Central memory CD8-positive, alpha-beta T cell (primary cell): ENCODE results near the gene LAMA5.

ENCODE experiments used
- ATAC-seq: fragments of 150-1000 bp; cut with Tn5 transposase; replicated peaks from 2 replicates; pipeline ENCODE4 v1.10.0; 2022; ENCODE audit warnings: mild to moderate bottlenecking, moderate FRiP score, moderate number of reproducible peaks; ENCODE audit not compliant: poor library complexity, severe bottlenecking; ENCODE audit errors: extremely low read depth
- DNase-seq, 2 donors: peaks; one replicate each; pipeline ENCODE4 v3.0.0; 2021; ENCODE audit warnings: low spot score in 2 of 2
- H3K27ac Mint-ChIP-seq: one replicate; pipeline ENCODE4 v1.8.0; 2022; ENCODE audit warnings: low read depth, mild to moderate bottlenecking, moderate library complexity, mixed read lengths
- H3K27me3 Mint-ChIP-seq: one replicate; pipeline ENCODE4 v1.8.0; 2022; ENCODE audit warnings: mixed read lengths
- H3K36me3 Mint-ChIP-seq: one replicate; pipeline ENCODE4 v1.8.0; 2022; ENCODE audit warnings: mild to moderate bottlenecking, moderate library complexity, mixed read lengths; ENCODE audit not compliant: insufficient read depth
- H3K4me1 Mint-ChIP-seq: one replicate; pipeline ENCODE4 v1.8.0; 2022; ENCODE audit warnings: mixed read lengths
- H3K4me3 Mint-ChIP-seq: one replicate; pipeline ENCODE4 v1.8.0; 2022; ENCODE audit warnings: mild to moderate bottlenecking, moderate library complexity, mixed read lengths
- H3K9me3 Mint-ChIP-seq: one replicate; pipeline ENCODE4 v1.8.0; 2022; ENCODE audit warnings: mixed read lengths

Gene LAMA5

GRCh38 chr20:62325172-62325905 lies 41.8 kb downstream of the LAMA5 start:
- H3K9me3 Mint-ChIP-seq, result no peaks in the 10 kb centered on the region
- peak overlapping the region; percentile 77 for H3K27ac Mint-ChIP-seq
- H3K27me3 Mint-ChIP-seq, result no peaks in the 10 kb centered on the region
- ATAC-seq, result no peak
- no peaks in the 10 kb centered on the region for H3K4me1 Mint-ChIP-seq
- no peak overlapping the region for H3K4me3 Mint-ChIP-seq
- DNase-seq, result no peak
- peaks cover 2% of the 10 kb centered on the region for H3K36me3 Mint-ChIP-seq

DNA sequence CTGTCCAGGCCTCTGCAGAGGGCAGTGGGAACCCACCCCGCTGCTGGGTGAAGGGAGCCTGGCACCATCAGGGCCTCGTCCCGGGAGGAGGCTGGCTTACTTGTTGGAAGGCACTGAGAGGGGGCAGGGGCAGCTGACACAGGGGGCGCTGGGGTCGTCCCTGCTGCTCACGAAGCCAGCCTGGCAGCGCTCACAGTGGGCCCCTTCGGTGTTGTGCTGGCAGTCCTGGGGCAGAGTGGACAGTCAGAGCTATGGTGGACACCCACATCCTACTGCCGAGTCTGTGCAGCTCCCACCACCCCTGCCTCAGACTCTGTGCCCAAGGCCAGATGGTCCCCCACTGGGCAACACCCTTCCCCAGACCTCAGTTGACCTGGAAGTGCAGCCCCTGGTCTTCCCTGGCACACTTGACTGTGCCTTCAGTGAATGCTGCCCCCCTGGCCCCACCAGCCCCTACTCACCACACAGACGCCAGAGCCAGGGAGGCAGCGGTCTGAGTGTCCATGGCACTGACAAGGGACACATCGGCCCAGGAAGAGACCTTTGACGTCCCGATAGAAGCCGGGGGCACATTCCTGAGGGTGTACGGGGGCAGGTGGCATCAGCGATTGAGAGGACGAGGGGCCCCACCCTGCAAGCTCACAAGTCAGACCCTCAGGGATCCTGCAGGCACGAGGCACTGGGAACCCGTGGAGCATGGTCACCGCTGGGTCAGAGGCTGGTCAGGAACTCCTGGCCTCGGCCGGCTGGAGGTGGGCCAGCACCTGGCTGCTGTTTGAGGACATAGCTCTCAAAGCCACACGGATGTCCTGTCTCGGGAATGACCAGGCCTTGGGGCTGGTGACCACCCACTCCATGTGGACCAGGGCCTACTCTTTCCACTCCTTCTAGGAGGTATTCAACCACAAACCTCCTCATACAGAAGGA lies 42.9 kb downstream of the LAMA5 start:
- H3K9me3 Mint-ChIP-seq, result no peaks in the 10 kb centered on the region
- H3K27me3 Mint-ChIP-seq, result no peaks in the 10 kb centered on the region
- DNase-seq (no peak), ATAC-seq (no peak)
- no peak overlapping the region for H3K27ac Mint-ChIP-seq
- H3K36me3 Mint-ChIP-seq, result peaks cover 2% of the 10 kb centered on the region
- no peak overlapping the region for H3K4me3 Mint-ChIP-seq
- no peaks in the 10 kb centered on the region for H3K4me1 Mint-ChIP-seq

DNA sequence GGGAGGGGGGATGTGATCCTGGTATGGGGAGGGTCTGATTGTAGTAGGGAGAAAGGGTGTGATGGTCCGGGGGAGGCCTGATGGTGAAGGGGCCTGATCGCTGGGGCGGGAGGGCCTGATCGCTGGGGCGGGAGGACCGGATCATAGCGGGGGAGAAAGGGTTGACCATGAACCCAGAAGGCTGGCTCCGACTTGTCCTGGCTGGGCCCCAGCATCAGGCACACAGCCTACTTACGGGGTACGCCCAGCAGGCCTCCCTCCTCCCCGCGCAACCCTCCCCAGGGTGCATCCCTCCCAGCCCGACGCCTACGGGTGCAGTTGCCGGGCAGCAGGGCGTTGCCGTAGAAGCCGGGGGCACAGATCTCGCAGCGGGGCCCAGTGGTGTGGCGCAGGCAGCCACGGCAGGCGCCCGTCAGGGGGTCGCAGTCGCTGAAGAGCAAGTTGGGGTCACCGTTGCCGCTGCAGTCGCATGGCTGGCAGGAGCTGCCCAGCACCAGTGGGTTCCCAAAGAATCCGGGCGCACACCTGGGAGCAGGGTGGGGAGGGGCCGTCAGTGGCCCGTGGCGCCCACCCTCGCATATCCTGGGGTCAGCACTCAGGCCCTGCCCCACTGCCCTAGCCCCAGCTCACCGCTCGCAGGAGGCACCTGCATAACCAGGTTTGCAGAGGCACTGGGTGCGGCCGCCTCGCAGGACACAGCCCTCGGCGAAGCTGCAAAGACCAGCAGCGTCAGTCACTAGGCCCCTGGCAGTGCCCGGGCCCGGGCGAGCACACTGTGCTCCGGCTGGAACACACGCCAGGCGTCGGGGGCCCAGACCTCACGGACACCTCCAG lies 43.7 kb downstream of the LAMA5 start:
- no peak overlapping the region for H3K27ac Mint-ChIP-seq
- ATAC-seq (no peak), DNase-seq (no peak)
- H3K9me3 Mint-ChIP-seq, result no peaks in the 10 kb centered on the region
- no peaks in the 10 kb centered on the region for H3K27me3 Mint-ChIP-seq
- H3K4me3 Mint-ChIP-seq, result no peak overlapping the region
- peaks cover 2% of the 10 kb centered on the region for H3K36me3 Mint-ChIP-seq
- H3K4me1 Mint-ChIP-seq, result no peaks in the 10 kb centered on the region

DNA sequence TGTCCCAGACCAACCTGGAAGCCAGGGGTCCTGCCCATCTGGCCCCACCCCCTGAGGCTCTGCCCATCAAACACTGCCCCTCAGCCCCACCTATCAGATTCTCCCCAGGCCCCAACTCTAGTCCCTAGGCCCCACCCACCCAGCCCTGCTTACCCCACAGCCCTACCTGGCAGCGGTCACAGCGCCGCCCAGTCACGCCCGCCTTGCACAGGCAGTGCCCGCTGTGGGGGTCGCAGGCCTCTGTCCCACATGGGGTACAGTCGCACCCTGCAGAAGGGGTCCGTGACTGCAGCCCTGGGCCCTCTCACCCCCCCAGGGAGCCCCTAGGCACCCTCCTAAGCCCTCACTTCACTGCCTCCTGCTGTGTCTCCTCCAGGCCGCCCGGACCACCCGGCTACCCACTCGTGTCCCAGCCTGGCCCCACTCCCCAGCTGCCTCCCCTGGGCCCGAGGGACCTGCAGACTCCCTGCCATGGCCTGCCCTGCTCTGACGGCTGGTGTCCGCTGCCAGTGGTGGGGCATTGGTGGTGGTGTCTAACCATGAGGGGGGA lies 44.5 kb downstream of the LAMA5 start:
- ATAC-seq, result no peak

GRCh38 chr20:62321975-62322374 lies 45.1 kb downstream of the LAMA5 start:
- no peak overlapping the region for H3K27ac Mint-ChIP-seq
- ATAC-seq (no peak), DNase-seq (no peak)
- H3K4me1 Mint-ChIP-seq, result no peaks in the 10 kb centered on the region
- no peaks in the 10 kb centered on the region for H3K9me3 Mint-ChIP-seq
- H3K27me3 Mint-ChIP-seq, result no peaks in the 10 kb centered on the region
- H3K36me3 Mint-ChIP-seq, result peaks cover 2% of the 10 kb centered on the region
- H3K4me3 Mint-ChIP-seq, result no peak overlapping the region

More for the DNA sequence above, 44.5 kb downstream of the LAMA5 start:
- H3K4me1 Mint-ChIP-seq, result no peaks in the 10 kb centered on the region
- peaks cover 2% of the 10 kb centered on the region for H3K36me3 Mint-ChIP-seq
- no peak for DNase-seq
- H3K27me3 Mint-ChIP-seq, result no peaks in the 10 kb centered on the region
- H3K9me3 Mint-ChIP-seq, result no peaks in the 10 kb centered on the region
- no peak overlapping the region for H3K27ac Mint-ChIP-seq
- no peak overlapping the region for H3K4me3 Mint-ChIP-seq

GRCh38 chr20:62321521-62321948 lies 45.6 kb downstream of the LAMA5 start:
- no peak for ATAC-seq
- no peaks in the 10 kb centered on the region for H3K9me3 Mint-ChIP-seq
- no peak overlapping the region for H3K27ac Mint-ChIP-seq
- no peak overlapping the region for H3K4me3 Mint-ChIP-seq
- peaks cover 2% of the 10 kb centered on the region for H3K36me3 Mint-ChIP-seq
- no peaks in the 10 kb centered on the region for H3K27me3 Mint-ChIP-seq
- no peaks in the 10 kb centered on the region for H3K4me1 Mint-ChIP-seq
- no peak for DNase-seq

- no peak for ATAC-seq
- H3K4me3 Mint-ChIP-seq, result no peak overlapping the region
- no peak for DNase-seq
- no peaks in the 10 kb centered on the region for H3K9me3 Mint-ChIP-seq
- H3K27ac Mint-ChIP-seq, result no peak overlapping the region
- H3K27me3 Mint-ChIP-seq, result no peaks in the 10 kb centered on the region
- no peaks in the 10 kb centered on the region for H3K4me1 Mint-ChIP-seq
- H3K36me3 Mint-ChIP-seq, result peaks cover 2% of the 10 kb centered on the region
These were observed 46.3 kb downstream of the LAMA5 start for GRCh38 chr20:62320581-62321354.

GRCh38 chr20:62319346-62319909 lies 47.7 kb downstream of the LAMA5 start:
- no peaks in the 10 kb centered on the region for H3K9me3 Mint-ChIP-seq
- no peak for ATAC-seq
- H3K27ac Mint-ChIP-seq, result no peak overlapping the region

GRCh38 chr20:62318400-62319345 lies 48.4 kb downstream of the LAMA5 start:
- DNase-seq (no peak), ATAC-seq (no peak)
- Mint-ChIP-seq H3K36me3 (peaks cover 2% of the 10 kb centered on the region), H3K27me3 (no peaks in the 10 kb centered on the region), H3K27ac (no peak overlapping the region), H3K4me3 (no peak overlapping the region), H3K9me3 (no peaks in the 10 kb centered on the region), H3K4me1 (no peaks in the 10 kb centered on the region)

More at GRCh38 chr20:62319346-62319909, 47.7 kb downstream of the LAMA5 start:
- DNase-seq, result no peak
- Mint-ChIP-seq H3K4me3 (no peak overlapping the region), H3K4me1 (no peaks in the 10 kb centered on the region), H3K36me3 (peaks cover 2% of the 10 kb centered on the region), H3K27me3 (no peaks in the 10 kb centered on the region)

DNA sequence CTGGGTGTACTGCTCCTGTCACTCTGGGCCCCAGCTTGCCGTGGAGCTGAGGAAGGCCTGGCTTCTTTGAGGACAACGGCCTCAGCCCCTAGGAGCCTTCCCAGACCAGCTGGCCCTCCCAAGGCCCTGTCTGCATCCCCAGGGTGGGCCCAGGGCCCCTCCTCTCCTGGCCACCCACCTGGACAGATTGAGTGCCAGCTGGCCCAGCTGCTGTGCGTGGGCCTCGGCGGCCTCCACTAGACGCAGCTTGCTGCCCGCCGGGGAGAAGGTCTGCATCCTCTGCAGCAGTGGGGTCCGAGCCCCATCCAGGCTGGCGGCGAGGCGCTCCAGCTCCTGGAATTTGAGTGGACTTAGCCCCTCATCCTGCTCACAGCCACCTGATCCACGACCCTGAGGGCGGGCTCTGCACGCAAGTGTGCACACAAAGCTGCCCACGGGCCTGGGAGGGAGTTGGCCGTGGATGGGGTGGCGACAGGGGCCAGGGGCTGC lies 49.9 kb downstream of the LAMA5 start:
- H3K4me1 Mint-ChIP-seq, result no peaks in the 10 kb centered on the region
- no peak for DNase-seq
- peaks cover 2% of the 10 kb centered on the region for H3K36me3 Mint-ChIP-seq
- no peaks in the 10 kb centered on the region for H3K9me3 Mint-ChIP-seq
- H3K4me3 Mint-ChIP-seq, result no peak overlapping the region
- H3K27ac Mint-ChIP-seq, result peak overlapping the region; percentile 32
- H3K27me3 Mint-ChIP-seq, result no peaks in the 10 kb centered on the region
- ATAC-seq, result no peak
